ENCODE results near the gene TERB1. TPM values are rescaled to one million over a fixed set of nuclear protein-coding genes. Genes with fewer than 3 reads are reported as not detected.

Gene TERB1
- total RNA-seq, 2 experiments from 2014 or later = 0.11 to 0.22 TPM

DNA sequence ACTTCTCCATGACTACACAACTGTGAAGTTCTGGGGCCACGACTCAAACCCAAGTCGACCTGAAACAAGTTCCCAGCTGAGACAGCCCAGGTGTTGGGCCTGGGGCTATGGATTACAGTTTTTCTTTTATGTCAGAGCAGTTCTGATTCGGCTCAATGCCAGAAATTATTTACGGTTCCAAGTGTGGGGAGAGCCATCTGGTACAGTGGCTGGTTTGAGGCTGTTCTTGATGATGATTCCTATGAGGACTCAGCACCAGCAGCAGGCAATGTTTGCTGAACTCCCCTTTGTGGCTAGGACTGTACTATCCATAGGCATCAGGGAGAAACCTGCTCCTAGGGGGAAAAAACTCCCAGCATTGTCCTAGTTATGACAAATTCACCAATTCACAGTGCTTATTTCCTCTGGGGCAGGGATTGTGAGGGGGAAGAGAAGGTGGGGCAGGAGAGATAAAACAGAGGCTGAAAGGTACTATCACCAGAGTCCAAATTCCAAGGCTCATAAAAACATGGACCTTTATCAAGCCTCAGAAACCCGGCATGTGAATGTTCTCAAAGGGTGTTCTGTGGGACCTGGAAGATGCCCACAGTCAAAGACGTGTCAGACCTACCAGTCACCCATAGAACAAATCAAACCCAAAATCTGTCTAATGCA, 86.6 kb downstream of the TERB1 start:
- Mint-ChIP-seq H3K27me3 (peaks cover 9% of the 10 kb centered on the region), H3K9me3 (no peaks in the 10 kb centered on the region), H3K4me1 (ENCODE audit: low read depth) (no peaks in the 10 kb centered on the region), H3K27ac (no peak overlapping the region), H3K4me3 (no peak overlapping the region), H3K36me3 (ENCODE audit: low read depth) (peaks cover 8% of the 10 kb centered on the region)
- ChIA-PET CTCF (no interaction called here), POLR2A (no interaction called here)
- H3K27ac ChIP-seq (ENCODE audit: low read depth in 1 of 2, low read length in 2 of 2) = no peak overlapping the region
- no peak overlapping the region for H3K4me3 ChIP-seq (ENCODE audit: low read length)
- H3K27me3 ChIP-seq (ENCODE audit: control insufficient read depth in 1 of 2, insufficient read depth in 2 of 2, low read length in 2 of 2) = no peaks in the 10 kb centered on the region
- ATAC-seq (ENCODE audit: poor library complexity) = no peak
- H3K9me3 ChIP-seq (ENCODE audit: control insufficient read depth in 1 of 2, insufficient read depth in 1 of 2, low read length in 2 of 2) = peaks cover 0 to 8% of the 10 kb centered on the region in 2 experiments
- intact Hi-C loops (cut with DNase I, micrococcal nuclease) = no loop called here
- TF ChIP-seq, protein P1, sequence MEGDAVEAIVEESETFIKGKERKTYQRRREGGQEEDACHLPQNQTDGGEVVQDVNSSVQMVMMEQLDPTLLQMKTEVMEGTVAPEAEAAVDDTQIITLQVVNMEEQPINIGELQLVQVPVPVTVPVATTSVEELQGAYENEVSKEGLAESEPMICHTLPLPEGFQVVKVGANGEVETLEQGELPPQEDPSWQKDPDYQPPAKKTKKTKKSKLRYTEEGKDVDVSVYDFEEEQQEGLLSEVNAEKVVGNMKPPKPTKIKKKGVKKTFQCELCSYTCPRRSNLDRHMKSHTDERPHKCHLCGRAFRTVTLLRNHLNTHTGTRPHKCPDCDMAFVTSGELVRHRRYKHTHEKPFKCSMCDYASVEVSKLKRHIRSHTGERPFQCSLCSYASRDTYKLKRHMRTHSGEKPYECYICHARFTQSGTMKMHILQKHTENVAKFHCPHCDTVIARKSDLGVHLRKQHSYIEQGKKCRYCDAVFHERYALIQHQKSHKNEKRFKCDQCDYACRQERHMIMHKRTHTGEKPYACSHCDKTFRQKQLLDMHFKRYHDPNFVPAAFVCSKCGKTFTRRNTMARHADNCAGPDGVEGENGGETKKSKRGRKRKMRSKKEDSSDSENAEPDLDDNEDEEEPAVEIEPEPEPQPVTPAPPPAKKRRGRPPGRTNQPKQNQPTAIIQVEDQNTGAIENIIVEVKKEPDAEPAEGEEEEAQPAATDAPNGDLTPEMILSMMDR (IDR thresholded peaks at IDR 0.05) = no peak
- DNase-seq = no peak
- peaks cover 4% of the 10 kb centered on the region for H3K36me3 ChIP-seq (ENCODE audit: insufficient read depth, low read length)
- H3K4me1 ChIP-seq (ENCODE audit: insufficient read depth, low read length) = no peaks in the 10 kb centered on the region

- POLR2A ChIA-PET = no interaction called here
- Histone ChIP-seq H3K36me3 (ENCODE audit: insufficient read depth, low read length) (peaks cover 4% of the 10 kb centered on the region), H3K4me1 (ENCODE audit: insufficient read depth, low read length) (no peaks in the 10 kb centered on the region), H3K9me3 (ENCODE audit: control insufficient read depth in 1 of 2, insufficient read depth in 1 of 2, low read length in 2 of 2) (peaks cover 0 to 8% of the 10 kb centered on the region in 2 experiments), H3K4me3 (ENCODE audit: low read length) (no peak overlapping the region), H3K27ac (ENCODE audit: low read depth in 1 of 2, low read length in 2 of 2) (no peak overlapping the region), H3K27me3 (ENCODE audit: control insufficient read depth in 1 of 2, insufficient read depth in 2 of 2, low read length in 2 of 2) (no peaks in the 10 kb centered on the region)
- H3K36me3 Mint-ChIP-seq (ENCODE audit: low read depth) = peaks cover under 1% of the 10 kb centered on the region
- no peak overlapping the region for H3K27ac Mint-ChIP-seq
- no peak overlapping the region for H3K4me3 Mint-ChIP-seq
- CTCF ChIA-PET = no interaction called here
- H3K9me3 Mint-ChIP-seq = no peaks in the 10 kb centered on the region
- no peak for ATAC-seq (ENCODE audit: poor library complexity)
- intact Hi-C loops (cut with DNase I, micrococcal nuclease) = no loop called here
- no peaks in the 10 kb centered on the region for H3K4me1 Mint-ChIP-seq (ENCODE audit: low read depth)
- H3K27me3 Mint-ChIP-seq = peaks cover 10% of the 10 kb centered on the region
- TF ChIP-seq, protein P1 (IDR thresholded peaks at IDR 0.05) = no peak
- DNase-seq = no peak
Measured at GRCh38 chr16:66714062-66714461, 87.3 kb downstream of the TERB1 start.

DNA sequence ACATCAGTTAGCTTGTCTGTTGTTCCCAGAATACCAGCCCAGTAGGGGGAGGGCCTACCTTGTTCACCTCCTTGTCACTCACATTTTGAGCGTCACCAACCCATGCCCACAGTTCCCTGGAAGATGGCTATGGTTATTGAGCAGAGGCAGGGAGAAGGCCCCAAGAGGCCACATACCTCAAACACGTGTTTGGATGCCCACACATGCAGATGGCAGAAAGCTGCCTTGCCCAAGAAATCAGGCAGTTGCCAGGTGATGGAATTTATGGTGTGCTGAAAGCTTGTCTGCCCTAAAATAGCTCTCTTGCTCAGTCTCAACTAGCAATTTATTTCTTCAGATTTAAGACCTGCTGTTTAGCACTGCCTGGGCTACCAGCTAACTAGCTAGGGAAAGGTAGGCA, 88.3 kb downstream of the TERB1 start:
- H3K36me3 ChIP-seq (ENCODE audit: insufficient read depth, low read length) = no peaks in the 10 kb centered on the region
- H3K4me3 ChIP-seq (ENCODE audit: low read length) = no peak overlapping the region
- intact Hi-C loops (cut with DNase I, micrococcal nuclease) = no loop called here
- H3K27ac ChIP-seq (ENCODE audit: low read depth in 1 of 2, low read length in 2 of 2) = no peak overlapping the region
- no peaks in the 10 kb centered on the region for H3K4me1 ChIP-seq (ENCODE audit: insufficient read depth, low read length)
- H3K4me1 Mint-ChIP-seq (ENCODE audit: low read depth) = no peaks in the 10 kb centered on the region
- CTCF ChIA-PET = interaction anchor here (1.2 kb wide), 1 partner anchor 104 kb away, joined by 3 read pairs; no protein-coding TSS in a partner anchor
- H3K27ac Mint-ChIP-seq = no peak overlapping the region
- no peaks in the 10 kb centered on the region for H3K9me3 Mint-ChIP-seq
- peaks cover 0 to 8% of the 10 kb centered on the region in 2 experiments for H3K9me3 ChIP-seq (ENCODE audit: control insufficient read depth in 1 of 2, insufficient read depth in 1 of 2, low read length in 2 of 2)
- TF ChIP-seq, protein P1 (IDR thresholded peaks at IDR 0.05) = no peak
- ATAC-seq (ENCODE audit: poor library complexity) (no peak), DNase-seq (no peak)
- POLR2A ChIA-PET = interaction anchor here (0.7 kb wide), 1 partner anchor 16 kb away, joined by 3 read pairs; no protein-coding TSS in a partner anchor
- no peak overlapping the region for H3K4me3 Mint-ChIP-seq
- no peaks in the 10 kb centered on the region for H3K27me3 ChIP-seq (ENCODE audit: control insufficient read depth in 1 of 2, insufficient read depth in 2 of 2, low read length in 2 of 2)
- H3K27me3 Mint-ChIP-seq = peaks cover 15% of the 10 kb centered on the region
- no peaks in the 10 kb centered on the region for H3K36me3 Mint-ChIP-seq (ENCODE audit: low read depth)
